ENCODE data around the gene FAM72D. TPM values are rescaled to one million over a fixed set of nuclear protein-coding genes. Genes with fewer than 3 reads are reported as not detected.

Gene FAM72D
- 5.3 to 7.8 TPM (median 7.0 TPM) in 5 replicates for total RNA-seq (2022; extraction: Qiagen RNA extraction; ENCODE audit: low read depth)

GRCh38 chr1:145095284-145096057 is at the start of gene FAM72D, which contains the start of gene SRGAP2B:
Gene FAM72D (plus strand): TSS chr1:145095974. CDS start chr1:145096848, 874 bp downstream.
Gene SRGAP2B (minus strand): TSS chr1:145095328. CDS start chr1:145092901, 2,427 bp downstream.

Other genes starting within 250 kb of the FAM72D start
- 15.1 to 21.7 TPM (median 20.6 TPM) in 5 replicates for gene SRGAP2B, start 646 bp upstream of the FAM72D start, total RNA-seq (2022; extraction: Qiagen RNA extraction; ENCODE audit: low read depth)
- not detected in 5 replicates for gene PPIAL4D, start 146.2 kb downstream of the FAM72D start, total RNA-seq (2022; extraction: Qiagen RNA extraction; ENCODE audit: low read depth)

Data from A549 treated with DMSO at 1 μM for 4 hours (cell line).